Measurements from ENCODE around the gene SLCO2A1.

DNA sequence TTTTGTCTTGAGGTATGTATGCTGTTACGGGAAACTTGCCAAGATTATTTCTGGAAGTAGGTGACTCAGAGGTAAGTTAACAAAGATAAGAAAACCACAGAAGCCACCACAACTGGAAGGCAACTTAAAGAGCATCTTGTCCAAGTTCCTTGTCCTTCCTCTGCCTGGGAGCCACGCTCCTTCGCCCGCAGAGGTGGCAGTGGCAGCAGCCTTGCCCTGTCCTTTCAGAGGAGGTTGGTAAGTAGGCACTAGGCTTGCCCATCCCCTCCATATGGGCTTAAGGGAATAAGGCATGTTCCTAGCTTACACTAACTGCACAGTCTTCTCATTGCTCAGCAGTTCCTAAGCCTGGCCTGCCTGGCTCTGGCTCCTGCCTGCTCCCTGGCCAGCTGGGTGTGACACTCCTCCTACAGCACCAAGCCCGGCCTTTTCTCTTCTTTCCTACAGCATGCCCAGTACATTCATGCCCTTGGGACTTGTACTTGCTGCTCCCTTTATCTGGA lies 86.0 kb downstream of the SLCO2A1 start:
- TF ChIP-seq, protein P1, sequence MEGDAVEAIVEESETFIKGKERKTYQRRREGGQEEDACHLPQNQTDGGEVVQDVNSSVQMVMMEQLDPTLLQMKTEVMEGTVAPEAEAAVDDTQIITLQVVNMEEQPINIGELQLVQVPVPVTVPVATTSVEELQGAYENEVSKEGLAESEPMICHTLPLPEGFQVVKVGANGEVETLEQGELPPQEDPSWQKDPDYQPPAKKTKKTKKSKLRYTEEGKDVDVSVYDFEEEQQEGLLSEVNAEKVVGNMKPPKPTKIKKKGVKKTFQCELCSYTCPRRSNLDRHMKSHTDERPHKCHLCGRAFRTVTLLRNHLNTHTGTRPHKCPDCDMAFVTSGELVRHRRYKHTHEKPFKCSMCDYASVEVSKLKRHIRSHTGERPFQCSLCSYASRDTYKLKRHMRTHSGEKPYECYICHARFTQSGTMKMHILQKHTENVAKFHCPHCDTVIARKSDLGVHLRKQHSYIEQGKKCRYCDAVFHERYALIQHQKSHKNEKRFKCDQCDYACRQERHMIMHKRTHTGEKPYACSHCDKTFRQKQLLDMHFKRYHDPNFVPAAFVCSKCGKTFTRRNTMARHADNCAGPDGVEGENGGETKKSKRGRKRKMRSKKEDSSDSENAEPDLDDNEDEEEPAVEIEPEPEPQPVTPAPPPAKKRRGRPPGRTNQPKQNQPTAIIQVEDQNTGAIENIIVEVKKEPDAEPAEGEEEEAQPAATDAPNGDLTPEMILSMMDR (conservative IDR thresholded peaks at IDR 0.05; ENCODE audit: low read depth in 2 of 2): no peak
- no peak for TF ChIP-seq EZH2phosphoT487 (IDR thresholded peaks at IDR 0.05; ENCODE audit: unreplicated experiment)
- TF ChIP-seq, protein P2, sequence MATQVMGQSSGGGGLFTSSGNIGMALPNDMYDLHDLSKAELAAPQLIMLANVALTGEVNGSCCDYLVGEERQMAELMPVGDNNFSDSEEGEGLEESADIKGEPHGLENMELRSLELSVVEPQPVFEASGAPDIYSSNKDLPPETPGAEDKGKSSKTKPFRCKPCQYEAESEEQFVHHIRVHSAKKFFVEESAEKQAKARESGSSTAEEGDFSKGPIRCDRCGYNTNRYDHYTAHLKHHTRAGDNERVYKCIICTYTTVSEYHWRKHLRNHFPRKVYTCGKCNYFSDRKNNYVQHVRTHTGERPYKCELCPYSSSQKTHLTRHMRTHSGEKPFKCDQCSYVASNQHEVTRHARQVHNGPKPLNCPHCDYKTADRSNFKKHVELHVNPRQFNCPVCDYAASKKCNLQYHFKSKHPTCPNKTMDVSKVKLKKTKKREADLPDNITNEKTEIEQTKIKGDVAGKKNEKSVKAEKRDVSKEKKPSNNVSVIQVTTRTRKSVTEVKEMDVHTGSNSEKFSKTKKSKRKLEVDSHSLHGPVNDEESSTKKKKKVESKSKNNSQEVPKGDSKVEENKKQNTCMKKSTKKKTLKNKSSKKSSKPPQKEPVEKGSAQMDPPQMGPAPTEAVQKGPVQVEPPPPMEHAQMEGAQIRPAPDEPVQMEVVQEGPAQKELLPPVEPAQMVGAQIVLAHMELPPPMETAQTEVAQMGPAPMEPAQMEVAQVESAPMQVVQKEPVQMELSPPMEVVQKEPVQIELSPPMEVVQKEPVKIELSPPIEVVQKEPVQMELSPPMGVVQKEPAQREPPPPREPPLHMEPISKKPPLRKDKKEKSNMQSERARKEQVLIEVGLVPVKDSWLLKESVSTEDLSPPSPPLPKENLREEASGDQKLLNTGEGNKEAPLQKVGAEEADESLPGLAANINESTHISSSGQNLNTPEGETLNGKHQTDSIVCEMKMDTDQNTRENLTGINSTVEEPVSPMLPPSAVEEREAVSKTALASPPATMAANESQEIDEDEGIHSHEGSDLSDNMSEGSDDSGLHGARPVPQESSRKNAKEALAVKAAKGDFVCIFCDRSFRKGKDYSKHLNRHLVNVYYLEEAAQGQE (IDR thresholded peaks at IDR 0.05; ENCODE audit: unreplicated experiment): no peak
- no peak for TF ChIP-seq EZH2 (IDR thresholded peaks at IDR 0.05; ENCODE audit: low read depth, unreplicated experiment)
- TF ChIP-seq CREB1 (CRISPR knock-in tag; IDR thresholded peaks at IDR 0.05; ENCODE audit: low read depth): no peak
- no peak for TF ChIP-seq STAT1 (IDR thresholded peaks at IDR 0.05; ENCODE audit: unreplicated experiment)
- TF ChIP-seq ZNF114 (CRISPR knock-in tag; IDR thresholded peaks at IDR 0.05): no peak
- no peak for TF ChIP-seq POLR2AphosphoS5 (IDR thresholded peaks at IDR 0.05; ENCODE audit: low read depth)
- TF ChIP-seq, protein P3, sequence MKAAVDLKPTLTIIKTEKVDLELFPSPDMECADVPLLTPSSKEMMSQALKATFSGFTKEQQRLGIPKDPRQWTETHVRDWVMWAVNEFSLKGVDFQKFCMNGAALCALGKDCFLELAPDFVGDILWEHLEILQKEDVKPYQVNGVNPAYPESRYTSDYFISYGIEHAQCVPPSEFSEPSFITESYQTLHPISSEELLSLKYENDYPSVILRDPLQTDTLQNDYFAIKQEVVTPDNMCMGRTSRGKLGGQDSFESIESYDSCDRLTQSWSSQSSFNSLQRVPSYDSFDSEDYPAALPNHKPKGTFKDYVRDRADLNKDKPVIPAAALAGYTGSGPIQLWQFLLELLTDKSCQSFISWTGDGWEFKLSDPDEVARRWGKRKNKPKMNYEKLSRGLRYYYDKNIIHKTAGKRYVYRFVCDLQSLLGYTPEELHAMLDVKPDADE (IDR thresholded peaks at IDR 0.05): no peak
- TF ChIP-seq ZNF331 (CRISPR knock-in tag; IDR thresholded peaks at IDR 0.05; ENCODE audit: low read depth): no peak
- no peak for TF ChIP-seq JUNB (IDR thresholded peaks at IDR 0.05; ENCODE audit: unreplicated experiment)

Data from GM23338 (cell line).